ENCODE measurements around the gene TBC1D22A.

TBC1D22A gene

DNA sequence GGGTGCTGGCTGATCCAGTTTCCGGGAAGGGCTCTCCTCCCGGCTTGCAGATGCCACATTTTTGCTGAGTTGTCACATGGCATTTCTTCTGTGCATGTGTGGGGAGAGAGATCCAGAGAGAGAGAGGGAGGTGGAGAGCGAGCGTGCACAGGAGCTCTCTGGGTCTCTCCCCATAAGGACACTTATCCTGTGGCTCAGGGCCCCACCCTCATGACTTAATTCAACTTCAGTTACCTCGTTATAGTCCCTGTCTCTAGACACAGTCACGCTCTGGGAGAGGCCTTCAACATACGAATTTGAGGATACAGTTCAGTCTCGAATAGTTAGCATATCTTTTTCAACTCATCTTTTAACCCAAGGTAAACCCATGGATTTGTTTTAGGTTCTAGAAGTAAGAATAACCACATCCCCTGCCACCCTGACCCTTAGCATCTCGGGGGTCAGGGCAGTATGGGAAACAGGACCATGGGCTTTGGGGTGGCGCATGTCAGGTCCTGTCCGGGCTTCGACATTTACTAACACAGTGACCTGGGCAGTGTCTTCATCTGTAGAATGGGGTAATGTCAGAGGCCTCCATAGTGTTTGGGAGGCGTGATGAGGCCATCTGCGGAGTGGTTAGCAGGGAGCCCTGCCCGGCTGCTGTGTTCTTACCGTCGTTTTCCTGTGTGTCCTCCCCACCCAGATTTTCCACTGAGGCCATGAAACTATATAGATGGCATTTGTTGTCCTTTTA is 46.9 kb downstream of the TBC1D22A start:
- no peak overlapping the region for H3K27ac ChIP-seq (ENCODE audit: low read depth, low read length, poor library complexity, severe bottlenecking)
- no peaks in the 10 kb centered on the region for H3K9me3 ChIP-seq (ENCODE audit: low read length)
- H3K4me1 ChIP-seq (ENCODE audit: insufficient read depth, low read length, severe bottlenecking): no peaks in the 10 kb centered on the region
- H3K79me2 ChIP-seq (ENCODE audit: insufficient read depth, low read length): peaks cover 8% of the 10 kb centered on the region; the same call in 1 of the 2 replicates
- H3K4me3 ChIP-seq (ENCODE audit: low read depth, low read length, poor library complexity, severe bottlenecking): no peak overlapping the region
- no peaks in the 10 kb centered on the region for H3K9me2 ChIP-seq (ENCODE audit: low read depth, low read length)
- H3K9ac ChIP-seq (ENCODE audit: low read length): no peak overlapping the region
- TF ChIP-seq CTCF (IDR thresholded peaks at IDR 0.05; ENCODE audit: low read length) (no peak), EZH2 (IDR thresholded peaks at IDR 0.05; ENCODE audit: borderline replicate concordance, low read length) (no peak)
- no peaks in the 10 kb centered on the region for H4K20me1 ChIP-seq (ENCODE audit: insufficient read depth, low read length)
- no peak overlapping the region for H3K4me2 ChIP-seq (ENCODE audit: low read length)
- H3F3A ChIP-seq (ENCODE audit: insufficient read depth, low read length): no peaks in the 10 kb centered on the region
- H2AFZ ChIP-seq (ENCODE audit: low read length): no peak overlapping the region
- no peaks in the 10 kb centered on the region for H3K27me3 ChIP-seq (ENCODE audit: insufficient read depth, low read length)
- H3K36me3 ChIP-seq (ENCODE audit: insufficient read depth, low read length): peaks cover 65% of the 10 kb centered on the region

- no peak overlapping the region for H3K9ac ChIP-seq (ENCODE audit: low read length)
- H3K36me3 ChIP-seq (ENCODE audit: insufficient read depth, low read length): peaks cover 64% of the 10 kb centered on the region
- H3K9me3 ChIP-seq (ENCODE audit: low read length): no peaks in the 10 kb centered on the region
- no peak overlapping the region for H3K27ac ChIP-seq (ENCODE audit: low read depth, low read length, poor library complexity, severe bottlenecking)
- TF ChIP-seq EZH2 (IDR thresholded peaks at IDR 0.05; ENCODE audit: borderline replicate concordance, low read length) (no peak), CTCF (IDR thresholded peaks at IDR 0.05; ENCODE audit: low read length) (no peak)
- H3K4me2 ChIP-seq (ENCODE audit: low read length): no peak overlapping the region
- H4K20me1 ChIP-seq (ENCODE audit: insufficient read depth, low read length): no peaks in the 10 kb centered on the region
- H2AFZ ChIP-seq (ENCODE audit: low read length): no peak overlapping the region
- peaks cover 8% of the 10 kb centered on the region for H3K79me2 ChIP-seq (ENCODE audit: insufficient read depth, low read length)
- no peak overlapping the region for H3K4me3 ChIP-seq (ENCODE audit: low read depth, low read length, poor library complexity, severe bottlenecking)
- H3K4me1 ChIP-seq (ENCODE audit: insufficient read depth, low read length, severe bottlenecking): no peaks in the 10 kb centered on the region
- H3K27me3 ChIP-seq (ENCODE audit: insufficient read depth, low read length): no peaks in the 10 kb centered on the region
- H3F3A ChIP-seq (ENCODE audit: insufficient read depth, low read length): no peaks in the 10 kb centered on the region
- no peaks in the 10 kb centered on the region for H3K9me2 ChIP-seq (ENCODE audit: low read depth, low read length)
These were observed 48.7 kb downstream of the TBC1D22A start for GRCh38 chr22:46810856-46811786.

GRCh38 chr22:46812034-46812605 is 49.7 kb downstream of the TBC1D22A start:
- H3K79me2 ChIP-seq (ENCODE audit: insufficient read depth, low read length): peaks cover 11% of the 10 kb centered on the region
- H2AFZ ChIP-seq (ENCODE audit: low read length): no peak overlapping the region
- H4K20me1 ChIP-seq (ENCODE audit: insufficient read depth, low read length): no peaks in the 10 kb centered on the region
- H3K27ac ChIP-seq (ENCODE audit: low read depth, low read length, poor library complexity, severe bottlenecking): no peak overlapping the region
- no peaks in the 10 kb centered on the region for H3K9me3 ChIP-seq (ENCODE audit: low read length)
- H3K4me2 ChIP-seq (ENCODE audit: low read length): no peak overlapping the region
- no peak overlapping the region for H3K9ac ChIP-seq (ENCODE audit: low read length)
- H3F3A ChIP-seq (ENCODE audit: insufficient read depth, low read length): no peaks in the 10 kb centered on the region
- no peak for TF ChIP-seq CTCF (IDR thresholded peaks at IDR 0.05; ENCODE audit: low read length)
- no peak for TF ChIP-seq EZH2 (IDR thresholded peaks at IDR 0.05; ENCODE audit: borderline replicate concordance, low read length)
- H3K4me3 ChIP-seq (ENCODE audit: low read depth, low read length, poor library complexity, severe bottlenecking): no peak overlapping the region
- H3K27me3 ChIP-seq (ENCODE audit: insufficient read depth, low read length): no peaks in the 10 kb centered on the region
- H3K4me1 ChIP-seq (ENCODE audit: insufficient read depth, low read length, severe bottlenecking): no peaks in the 10 kb centered on the region
- H3K36me3 ChIP-seq (ENCODE audit: insufficient read depth, low read length): peaks cover 66% of the 10 kb centered on the region
- no peaks in the 10 kb centered on the region for H3K9me2 ChIP-seq (ENCODE audit: low read depth, low read length)
